HG03039 (cell line): ENCODE data around the gene XK.

Experiments
- ATAC-seq: cut with Tn5 transposase; IDR thresholded peaks from one replicate; pipeline ENCODE4 v1.9.1; 2021; ENCODE audit warnings: mild to moderate bottlenecking, moderate library complexity; ENCODE audit not compliant: unreplicated experiment

The XK gene

GRCh38 chrX:37679230-37679629 is 6.4 kb upstream of the XK start:
- no peak for ATAC-seq

GRCh38 chrX:37679888-37680287 is 5.7 kb upstream of the XK start:
- ATAC-seq, result no peak

GRCh38 chrX:37684426-37684825 is 1.2 kb upstream of the XK start:
- ATAC-seq, result no peak

- no peak for ATAC-seq
Measured at GRCh38 chrX:37684973-37685372, 618 bp upstream of the XK start.

- no peak for ATAC-seq
Measured at GRCh38 chrX:37686369-37686995, 891 bp downstream of the XK start.

- no peak for ATAC-seq
Measured at GRCh38 chrX:37686996-37687395, 1.4 kb downstream of the XK start.

- ATAC-seq, result no peak
Measured at GRCh38 chrX:37690119-37690518, 4.5 kb downstream of the XK start.

GRCh38 chrX:37692918-37693317 is 7.3 kb downstream of the XK start:
- ATAC-seq, result no peak

GRCh38 chrX:37697169-37697760 is 11.7 kb downstream of the XK start:
- no peak for ATAC-seq

- no peak for ATAC-seq
Measured at GRCh38 chrX:37701588-37701987, 16.0 kb downstream of the XK start.

GRCh38 chrX:37711991-37712390 is 26.4 kb downstream of the XK start:
- ATAC-seq, result no peak

GRCh38 chrX:37712458-37712857 is 26.9 kb downstream of the XK start:
- ATAC-seq, result no peak

GRCh38 chrX:37714479-37714878 is 28.9 kb downstream of the XK start:
- no peak for ATAC-seq

GRCh38 chrX:37716602-37717001 is 31.0 kb downstream of the XK start:
- ATAC-seq, result no peak

GRCh38 chrX:37717708-37718107 is 32.1 kb downstream of the XK start:
- no peak for ATAC-seq

- no peak for ATAC-seq
Measured at GRCh38 chrX:37722595-37722994, 37.0 kb downstream of the XK start.

- ATAC-seq, result no peak
Measured at GRCh38 chrX:37726346-37726745, 40.8 kb downstream of the XK start.

GRCh38 chrX:37745354-37745753 is 59.8 kb downstream of the XK start:
- peak; percentile 41 for ATAC-seq

- peak; percentile 18 for ATAC-seq
Measured at GRCh38 chrX:37745835-37746217, 60.2 kb downstream of the XK start.

GRCh38 chrX:37746218-37746941 is 60.8 kb downstream of the XK start:
- peak; percentile 94 for ATAC-seq

- no peak for ATAC-seq
Measured at GRCh38 chrX:37746951-37747350, 61.4 kb downstream of the XK start.

- ATAC-seq, result no peak
Measured at GRCh38 chrX:37752281-37752680, 66.7 kb downstream of the XK start.
